C4-2B (cell line): ENCODE measurements around the gene PTPRCAP.
A peak's percentile ranks its signal among the peaks of the same experiment; 100 is the strongest.

Experiments used
- CTCF ChIP-seq: fragments of 450-650 bp; conservative IDR thresholded peaks from 2 replicates; pipeline ENCODE4 v1.5.1; 2017; ENCODE audit warnings: mild to moderate bottlenecking
- ZFX ChIP-seq: fragments of 450-650 bp; IDR thresholded peaks from 2 replicates; pipeline ENCODE4 v1.6.1; 2017

GRCh38 chr11:67418476-67419281 is 18.8 kb downstream of the PTPRCAP start:
- TF ChIP-seq CTCF (no peak), ZFX (peak; percentile 81; the same call in 1 of the 2 replicates)
